Endothelial cell of umbilical vein (primary cell): ENCODE measurements around the gene MELTF. TPM values are rescaled to one million over a fixed set of nuclear protein-coding genes. Genes with fewer than 3 reads are reported as not detected.

Experiments
- BruUV-seq: library from RNA; stranded (reverse); fragments of 400-500 nt; replicated peaks from 2 replicates; lab custom pipeline; 2021; lab: Mats Ljungman, UMichigan
- CTCF ChIA-PET: fragments of 300-600, 350-600 bp; sonication (Branson Sonifier 250); formaldehyde crosslinking; loops from one replicate; lab custom pipeline; 2021; ENCODE audit warnings: antibody characterized with exemption, inconsistent platforms; lab: Charles Lee
- POLR2A ChIA-PET: fragments of 300-600, 350-600 bp; sonication (Branson Sonifier 250); formaldehyde crosslinking; loops from one replicate; lab custom pipeline; 2021; ENCODE audit warnings: antibody characterized with exemption, inconsistent platforms; lab: Charles Lee
- DNase-seq: peaks from one replicate; pipeline ENCODE4 v3.0.0-alpha.2; 2011; ENCODE audit warnings: low read depth, low spot score
- FAIRE-seq: peaks from 2 replicates; lab custom pipeline; 2011; peaks lifted over from hg19 to GRCh38; lab: Jason Lieb, UNC
- H2AFZ ChIP-seq: 2 replicates; pipeline ENCODE4 v1.6.0; 2012; ENCODE audit warnings: low read depth, low read length, control low read depth, inconsistent platforms
- H3K27ac ChIP-seq: 2 replicates; pipeline ENCODE4 v1.5.1; 2011; ENCODE audit warnings: low read depth, mild to moderate bottlenecking, control low read depth, low read length, moderate library complexity; ENCODE audit not compliant: insufficient read depth
- H3K27me3 ChIP-seq, 2 experiments: 2 replicates each; pipeline versions ENCODE4 v1.6.0 to v1.6.1; 2011; ENCODE audit warnings: low read length in 2 of 2, mixed read lengths in 1 of 2; ENCODE audit not compliant: control insufficient read depth in 2 of 2, insufficient read depth in 2 of 2
- H3K36me3 ChIP-seq, 2 experiments: 2 replicates in 1 of 2; 3 replicates in 1 of 2; pipeline ENCODE4 v1.5.1; 2011; ENCODE audit warnings: low read length in 2 of 2, mild to moderate bottlenecking in 1 of 2, moderate library complexity in 1 of 2; ENCODE audit not compliant: control insufficient read depth in 2 of 2, insufficient read depth in 2 of 2; ENCODE audit errors: extremely low read depth in 1 of 2
- H3K4me1 ChIP-seq: 3 replicates; pipeline ENCODE4 v1.5.1; 2011; ENCODE audit warnings: mild to moderate bottlenecking, low read length; ENCODE audit not compliant: control insufficient read depth, insufficient read depth; ENCODE audit errors: extremely low read depth
- H3K4me2 ChIP-seq: 2 replicates; pipeline ENCODE4 v1.6.1; 2011; ENCODE audit warnings: low read length, control low read depth, mixed read lengths; ENCODE audit not compliant: insufficient read depth
- H3K4me3 ChIP-seq, 3 experiments: fragments of 200-600 bp in 1 of 3; sonication (generic), shearing (Covaris generic) in 1 of 3; replicated peaks in 1 of 3; 2 replicates each; pipeline ENCODE4 v1.5.1; 2011 to 2016; ENCODE audit warnings: control low read depth in 3 of 3, low read length in 3 of 3, mild to moderate bottlenecking in 2 of 3, inconsistent platforms in 1 of 3, low read depth in 1 of 3, moderate library complexity in 1 of 3; ENCODE audit not compliant: insufficient read depth in 1 of 3
- H3K79me2 ChIP-seq: 2 replicates; pipeline ENCODE4 v1.6.0; 2012; ENCODE audit warnings: low read length, inconsistent platforms; ENCODE audit not compliant: control insufficient read depth, insufficient read depth
- H3K9ac ChIP-seq: replicated peaks from 2 replicates; pipeline ENCODE3; 2011; ENCODE audit warnings: low read length, control low read depth; ENCODE audit not compliant: insufficient read depth; ENCODE audit errors: extremely low read depth
- H3K9me1 ChIP-seq: replicated peaks from 3 replicates; pipeline ENCODE4 v1.6.0; 2011; ENCODE audit warnings: mild to moderate bottlenecking, low read length; ENCODE audit not compliant: control insufficient read depth, insufficient read depth; ENCODE audit errors: extremely low read depth
- H3K9me3 ChIP-seq: replicated peaks from 2 replicates; pipeline ENCODE4 v1.5.1; 2012; ENCODE audit warnings: low read length, inconsistent platforms; ENCODE audit not compliant: control insufficient read depth, insufficient read depth
- H4K20me1 ChIP-seq: replicated peaks from 2 replicates; pipeline ENCODE3; 2011; ENCODE audit warnings: mild to moderate bottlenecking, low read length; ENCODE audit not compliant: control insufficient read depth, insufficient read depth; ENCODE audit errors: extremely low read depth
- CTCF ChIP-seq, 2 donors: IDR thresholded peaks; 1 replicate in 1 of 2; 2 replicates in 1 of 2; pipeline ENCODE4 v1.5.1; 2011; ENCODE audit warnings: low read length in 2 of 2, mild to moderate bottlenecking in 2 of 2, moderate library complexity in 2 of 2, control low read depth in 1 of 2, inconsistent platforms in 1 of 2, low read depth in 1 of 2; ENCODE audit not compliant: insufficient read depth in 1 of 2; ENCODE audit errors: extremely low read depth in 1 of 2
- EZH2 ChIP-seq: IDR thresholded peaks from 2 replicates; pipeline ENCODE4 v1.6.1; 2012; ENCODE audit warnings: borderline replicate concordance, low read depth, mild to moderate bottlenecking, moderate library complexity, low read length, inconsistent platforms; ENCODE audit not compliant: severe bottlenecking
- FOS ChIP-seq: IDR thresholded peaks from 2 replicates; pipeline ENCODE4 v1.6.1; 2011; ENCODE audit warnings: mild to moderate bottlenecking, low read length, moderate library complexity, borderline replicate concordance; ENCODE audit not compliant: insufficient read depth
- GATA2 ChIP-seq: IDR thresholded peaks from 2 replicates; pipeline ENCODE4 v1.7.0; 2011; ENCODE audit warnings: low read depth, mild to moderate bottlenecking, moderate library complexity, mixed read lengths, low read length; ENCODE audit not compliant: insufficient read length, insufficient read depth
- JUN ChIP-seq: IDR thresholded peaks from 2 replicates; pipeline ENCODE4 v1.6.1; 2011; ENCODE audit warnings: borderline replicate concordance, low read depth; ENCODE audit not compliant: insufficient read length, insufficient read depth
- MAX ChIP-seq: IDR thresholded peaks from 2 replicates; pipeline ENCODE4 v1.6.1; 2011; ENCODE audit not compliant: insufficient read depth, insufficient read length
- MYC ChIP-seq: IDR thresholded peaks from one replicate; pipeline ENCODE4 v1.6.1; 2011; ENCODE audit warnings: mild to moderate bottlenecking, low read depth, low read length
- POLR2A ChIP-seq: IDR thresholded peaks from 2 replicates; pipeline ENCODE4 v1.6.1; 2012; ENCODE audit warnings: low read depth, mild to moderate bottlenecking, control low read depth, low read length
- POLR2AphosphoS5 ChIP-seq: IDR thresholded peaks from 2 replicates; pipeline ENCODE4 v1.6.1; 2012; ENCODE audit warnings: low read depth, mild to moderate bottlenecking, control low read depth, low read length, moderate library complexity; ENCODE audit not compliant: insufficient read depth
- dilution Hi-C: fragments of 300-500 bp; cut with MboI; formaldehyde crosslinking; loops from one replicate; pipeline ENCODE4 v1.15.0; 2019; ENCODE audit warnings: low sequenced_read_pairs; ENCODE audit not compliant: extremely low pct_ligation_motif_present
- intact Hi-C: fragments of 100-400 bp; cut with micrococcal nuclease; formaldehyde crosslinking; loops from one replicate; pipeline ENCODE4 v1.10.0; 2022
- polyA plus RNA-seq, 4 experiments: library from polyadenylated mRNA; depleted of rRNA in 3 of 4; stranded (reverse) in 3 of 4; unstranded in 1 of 4; fragments of >200 nt; gene quantifications; 2 replicates each; pipeline versions ENCODE4 v1.2.1 to v1.2.3, GENCODE V29; 2011 to 2012; ENCODE audit warnings: missing spikeins in 1 of 4
- total RNA-seq: library from RNA; stranded (reverse); gene quantifications from 2 replicates; pipeline ENCODE4 v1.2.3, GENCODE V29; 2021

Gene MELTF
- total and polyA plus RNA-seq, 2 donors (not counting 3 experiments of a cell fraction or from before 2014, with no cell fraction given), result 0.59 to 2.3 TPM

GRCh38 chr3:196991581-196992460 is 37.8 kb downstream of the MELTF start:
- dilution Hi-C loops, result no loop called here
- Histone ChIP-seq H4K20me1 (no peaks in the 10 kb centered on the region), H3K27ac (no peak overlapping the region), H3K4me3 (no peak overlapping the region), H3K4me2 (no peak overlapping the region), H3K36me3 (no peaks in the 10 kb centered on the region), H3K79me2 (no peaks in the 10 kb centered on the region), H3K4me1 (no peaks in the 10 kb centered on the region), H3K9me3 (no peaks in the 10 kb centered on the region), H2AFZ (no peak overlapping the region), H3K9ac (no peak overlapping the region), H3K9me1 (no peaks in the 10 kb centered on the region), H3K27me3 (peaks cover 2 to 4% of the 10 kb centered on the region in 2 experiments)
- no peak for TF ChIP-seq MAX
- no peak for TF ChIP-seq MYC
- TF ChIP-seq POLR2AphosphoS5, result no peak
- TF ChIP-seq JUN, result no peak
- no peak for TF ChIP-seq GATA2
- TF ChIP-seq POLR2A, result no peak
- TF ChIP-seq FOS, result no peak
- no peak for TF ChIP-seq EZH2
- TF ChIP-seq CTCF (IDR thresholded peaks at IDR 0.05; ENCODE audit: extremely low read depth in 1 of 2, insufficient read depth in 1 of 2, low read depth in 1 of 2, low read length in 2 of 2), result no peak
- BruUV-seq, result no TSS peak
- FAIRE-seq (no peak), DNase-seq (no peak)
- POLR2A ChIA-PET, result no interaction called here
- CTCF ChIA-PET, result no interaction called here
- intact Hi-C loops, result no loop called here
